ENCODE results near the gene COL18A1.

COL18A1 gene

DNA sequence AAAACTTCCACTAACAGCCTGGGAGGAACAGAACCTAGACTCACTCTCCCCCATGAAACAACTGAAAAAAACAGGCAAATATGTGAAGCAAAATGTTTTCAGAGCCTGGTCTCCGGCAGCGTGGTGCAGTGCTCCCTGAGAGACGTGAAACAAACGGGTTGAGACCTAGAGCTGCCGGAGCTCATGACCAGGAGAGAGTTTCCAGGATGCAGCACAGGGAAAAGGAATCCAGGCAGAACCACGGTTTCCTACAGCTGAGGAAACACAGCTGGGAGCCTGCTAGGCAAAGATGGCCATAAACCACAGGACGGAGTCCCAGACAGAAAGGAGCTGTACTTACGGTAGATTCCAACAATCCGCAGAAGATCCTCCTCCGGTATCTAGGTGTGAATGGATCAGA is 157.4 kb downstream of the COL18A1 start:
- TF ChIP-seq, protein P1, sequence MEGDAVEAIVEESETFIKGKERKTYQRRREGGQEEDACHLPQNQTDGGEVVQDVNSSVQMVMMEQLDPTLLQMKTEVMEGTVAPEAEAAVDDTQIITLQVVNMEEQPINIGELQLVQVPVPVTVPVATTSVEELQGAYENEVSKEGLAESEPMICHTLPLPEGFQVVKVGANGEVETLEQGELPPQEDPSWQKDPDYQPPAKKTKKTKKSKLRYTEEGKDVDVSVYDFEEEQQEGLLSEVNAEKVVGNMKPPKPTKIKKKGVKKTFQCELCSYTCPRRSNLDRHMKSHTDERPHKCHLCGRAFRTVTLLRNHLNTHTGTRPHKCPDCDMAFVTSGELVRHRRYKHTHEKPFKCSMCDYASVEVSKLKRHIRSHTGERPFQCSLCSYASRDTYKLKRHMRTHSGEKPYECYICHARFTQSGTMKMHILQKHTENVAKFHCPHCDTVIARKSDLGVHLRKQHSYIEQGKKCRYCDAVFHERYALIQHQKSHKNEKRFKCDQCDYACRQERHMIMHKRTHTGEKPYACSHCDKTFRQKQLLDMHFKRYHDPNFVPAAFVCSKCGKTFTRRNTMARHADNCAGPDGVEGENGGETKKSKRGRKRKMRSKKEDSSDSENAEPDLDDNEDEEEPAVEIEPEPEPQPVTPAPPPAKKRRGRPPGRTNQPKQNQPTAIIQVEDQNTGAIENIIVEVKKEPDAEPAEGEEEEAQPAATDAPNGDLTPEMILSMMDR (conservative IDR thresholded peaks at IDR 0.05), result no peak
- TF ChIP-seq ZFX (IDR thresholded peaks at IDR 0.05), result no peak
- H3K27ac ChIP-seq, result no peak overlapping the region

DNA sequence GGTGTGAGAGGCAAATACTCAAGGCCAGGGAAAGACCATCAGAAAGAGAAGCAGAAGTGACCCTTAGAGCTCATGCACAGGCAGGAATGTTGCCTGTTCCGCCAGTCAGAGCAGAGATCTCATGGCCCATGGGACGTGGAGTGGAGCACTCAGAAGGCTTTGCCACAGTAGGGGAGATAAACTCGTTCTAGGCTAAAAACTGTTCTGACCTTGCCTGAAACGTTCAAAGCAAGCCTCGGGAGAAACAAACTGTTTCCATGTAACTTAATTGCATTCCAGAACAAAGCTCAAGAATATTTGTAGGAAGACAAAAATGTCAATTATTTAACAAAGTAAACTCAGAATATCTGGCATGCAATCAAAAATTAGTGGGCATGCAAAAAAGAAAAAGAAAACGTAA is 158.0 kb downstream of the COL18A1 start:
- H3K27ac ChIP-seq, result no peak overlapping the region
- no peak for TF ChIP-seq ZFX (IDR thresholded peaks at IDR 0.05)
- TF ChIP-seq, protein P1 (conservative IDR thresholded peaks at IDR 0.05), result no peak
